ENCODE measurements around the gene BHLHA9.

- TF ChIP-seq POLR2AphosphoS5 (IDR thresholded peaks at IDR 0.05; ENCODE audit: insufficient read depth, low read depth, low read length) (no peak), CTCF (IDR thresholded peaks at IDR 0.05; ENCODE audit: extremely low read depth in 1 of 2, insufficient read depth in 1 of 2, low read depth in 1 of 2, low read length in 2 of 2) (no peak), POLR2A (IDR thresholded peaks at IDR 0.05; ENCODE audit: low read depth, low read length) (no peak), JUN (IDR thresholded peaks at IDR 0.05; ENCODE audit: borderline replicate concordance, insufficient read depth, insufficient read length, low read depth) (no peak), GATA2 (IDR thresholded peaks at IDR 0.05; ENCODE audit: insufficient read depth, insufficient read length, low read depth, low read length) (no peak), EZH2 (IDR thresholded peaks at IDR 0.05; ENCODE audit: borderline replicate concordance, low read depth, low read length, severe bottlenecking) (no peak), FOS (IDR thresholded peaks at IDR 0.05; ENCODE audit: borderline replicate concordance, insufficient read depth, low read length) (no peak), MYC (IDR thresholded peaks at IDR 0.05; ENCODE audit: low read depth, low read length) (no peak)
Measured at GRCh38 chr17:1273492-1274244, 3.4 kb downstream of the BHLHA9 start.

Data from endothelial cell of umbilical vein (primary cell).